Suprapubic skin (tissue), 4 donors: ENCODE results near the gene NODAL. TPM values are rescaled to one million over a fixed set of nuclear protein-coding genes. Genes with fewer than 3 reads are reported as not detected.
A peak's percentile ranks its signal among the peaks of the same experiment; 100 is the strongest.

ENCODE experiments used
- DNase-seq, 2 donors: peaks; one replicate each; pipeline ENCODE4 v3.0.0-alpha.2; 2019; ENCODE audit warnings: low spot score in 2 of 2
- H3K27ac ChIP-seq: fragments of 200-600 bp; sonication (generic); one replicate; pipeline ENCODE4 v1.5.1; 2019
- H3K27me3 ChIP-seq: fragments of 200-600 bp; sonication (generic); one replicate; pipeline ENCODE4 v1.5.1; 2019
- H3K36me3 ChIP-seq: fragments of 200-600 bp; sonication (generic); one replicate; pipeline ENCODE4 v1.5.1; 2019
- H3K4me1 ChIP-seq: fragments of 200-600 bp; sonication (generic); one replicate; pipeline ENCODE4 v1.5.1; 2019
- H3K4me3 ChIP-seq: fragments of 200-600 bp; sonication (generic); one replicate; pipeline ENCODE4 v1.5.1; 2019; ENCODE audit warnings: mild to moderate bottlenecking
- H3K9me3 ChIP-seq: fragments of 200-600 bp; sonication (generic); one replicate; pipeline ENCODE4 v1.5.1; 2019
- EP300 ChIP-seq: sonication (generic); formaldehyde crosslinking; IDR thresholded peaks from one replicate; pipeline ENCODE4 v1.6.1; 2017; ENCODE audit warnings: antibody characterized with exemption
- POLR2A ChIP-seq, 2 donors: fragments of 450-650 bp; IDR thresholded peaks; one replicate each; pipeline ENCODE4 v1.6.1; 2017; ENCODE audit warnings: antibody characterized with exemption in 2 of 2, mild to moderate bottlenecking in 2 of 2, moderate library complexity in 2 of 2
- POLR2AphosphoS5 ChIP-seq, 3 donors: sonication (generic); formaldehyde crosslinking; IDR thresholded peaks; one replicate each; pipeline ENCODE4 v1.6.1; 2017; ENCODE audit warnings: antibody characterized with exemption in 3 of 3
- WGBS: methylation state at CpG from one replicate; pipeline ENCODE4 v1.1.5; 2018; 5-methylcytosine and 5-hydroxymethylcytosine counted together
- total RNA-seq, 4 donors: library from RNA; depleted of rRNA; stranded (reverse); fragments of >200 nt; gene quantifications; one replicate each; pipeline ENCODE4 v1.1.0, GENCODE V29; 2016
- TF ChIP-seq, protein P1 (sequence below), 2 donors: fragments of 200-600 bp in 1 of 2; fragments of 450-650 bp in 1 of 2; sonication (generic) in 1 of 2; IDR thresholded peaks; one replicate each; pipeline ENCODE4 v1.5.1; 2016 to 2019; ENCODE audit warnings: antibody characterized with exemption in 2 of 2, mild to moderate bottlenecking in 1 of 2, moderate library complexity in 1 of 2

NODAL gene
- total RNA-seq, 4 donors from 2014 or later = not detected

GRCh38 chr10:70433581-70434280, 7.8 kb downstream of the NODAL start:
- Histone ChIP-seq H3K4me3 (no peak overlapping the region), H3K9me3 (no peaks in the 10 kb centered on the region), H3K36me3 (peaks cover 15% of the 10 kb centered on the region), H3K27ac (no peak overlapping the region), H3K4me1 (peaks cover 25% of the 10 kb centered on the region), H3K27me3 (peaks cover 4% of the 10 kb centered on the region)
- DNase-seq = no peak
- 72% methylated on average over 9 of the region's 9 CpGs for WGBS
- no peak for TF ChIP-seq POLR2AphosphoS5 (IDR thresholded peaks at IDR 0.05)
- TF ChIP-seq, protein P1, sequence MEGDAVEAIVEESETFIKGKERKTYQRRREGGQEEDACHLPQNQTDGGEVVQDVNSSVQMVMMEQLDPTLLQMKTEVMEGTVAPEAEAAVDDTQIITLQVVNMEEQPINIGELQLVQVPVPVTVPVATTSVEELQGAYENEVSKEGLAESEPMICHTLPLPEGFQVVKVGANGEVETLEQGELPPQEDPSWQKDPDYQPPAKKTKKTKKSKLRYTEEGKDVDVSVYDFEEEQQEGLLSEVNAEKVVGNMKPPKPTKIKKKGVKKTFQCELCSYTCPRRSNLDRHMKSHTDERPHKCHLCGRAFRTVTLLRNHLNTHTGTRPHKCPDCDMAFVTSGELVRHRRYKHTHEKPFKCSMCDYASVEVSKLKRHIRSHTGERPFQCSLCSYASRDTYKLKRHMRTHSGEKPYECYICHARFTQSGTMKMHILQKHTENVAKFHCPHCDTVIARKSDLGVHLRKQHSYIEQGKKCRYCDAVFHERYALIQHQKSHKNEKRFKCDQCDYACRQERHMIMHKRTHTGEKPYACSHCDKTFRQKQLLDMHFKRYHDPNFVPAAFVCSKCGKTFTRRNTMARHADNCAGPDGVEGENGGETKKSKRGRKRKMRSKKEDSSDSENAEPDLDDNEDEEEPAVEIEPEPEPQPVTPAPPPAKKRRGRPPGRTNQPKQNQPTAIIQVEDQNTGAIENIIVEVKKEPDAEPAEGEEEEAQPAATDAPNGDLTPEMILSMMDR (IDR thresholded peaks at IDR 0.05) = no peak
- TF ChIP-seq EP300 = no peak
- no peak for TF ChIP-seq POLR2A (IDR thresholded peaks at IDR 0.05)

GRCh38 chr10:70432561-70433263, 8.8 kb downstream of the NODAL start:
- TF ChIP-seq, protein P1 (IDR thresholded peaks at IDR 0.05) = no peak
- TF ChIP-seq EP300 (no peak), POLR2AphosphoS5 (IDR thresholded peaks at IDR 0.05) (no peak), POLR2A (IDR thresholded peaks at IDR 0.05) (no peak)
- Histone ChIP-seq H3K4me1 (peaks cover 25% of the 10 kb centered on the region), H3K9me3 (no peaks in the 10 kb centered on the region), H3K27me3 (no peaks in the 10 kb centered on the region), H3K36me3 (peaks cover 25% of the 10 kb centered on the region), H3K27ac (no peak overlapping the region), H3K4me3 (no peak overlapping the region)
- 71% methylated on average over 6 of the region's 6 CpGs for WGBS
- no peak for DNase-seq

DNA sequence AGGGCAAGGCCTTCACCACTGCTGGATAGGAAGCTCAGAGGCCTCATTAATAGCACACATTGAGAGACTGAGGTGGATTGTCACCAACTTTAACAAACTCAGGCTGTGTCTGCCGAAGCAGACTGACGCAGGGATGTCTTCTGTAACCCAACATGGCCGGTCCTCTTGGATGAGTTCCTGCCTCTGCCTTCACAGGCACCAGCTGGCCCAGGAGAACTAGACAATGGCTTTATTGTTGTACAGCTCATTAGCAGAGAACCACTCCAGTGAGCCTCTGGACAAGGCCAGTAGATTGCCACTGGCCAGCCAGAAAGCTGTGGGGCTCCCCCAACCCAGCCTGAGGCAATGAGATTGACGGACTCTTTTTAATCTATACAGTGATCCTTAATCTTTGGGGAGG, 9.4 kb downstream of the NODAL start:
- H3K27ac ChIP-seq = peak overlapping the region; percentile 18
- TF ChIP-seq POLR2A (IDR thresholded peaks at IDR 0.05) (no peak), EP300 (no peak), POLR2AphosphoS5 (IDR thresholded peaks at IDR 0.05) (no peak)
- TF ChIP-seq, protein P1 (IDR thresholded peaks at IDR 0.05) = no peak
- WGBS = 72% methylated on average over 2 of the region's 4 CpGs
- no peaks in the 10 kb centered on the region for H3K27me3 ChIP-seq
- H3K9me3 ChIP-seq = no peaks in the 10 kb centered on the region
- DNase-seq = no peak
- no peak overlapping the region for H3K4me3 ChIP-seq
- peaks cover 25% of the 10 kb centered on the region for H3K4me1 ChIP-seq
- peaks cover 31% of the 10 kb centered on the region for H3K36me3 ChIP-seq

DNA sequence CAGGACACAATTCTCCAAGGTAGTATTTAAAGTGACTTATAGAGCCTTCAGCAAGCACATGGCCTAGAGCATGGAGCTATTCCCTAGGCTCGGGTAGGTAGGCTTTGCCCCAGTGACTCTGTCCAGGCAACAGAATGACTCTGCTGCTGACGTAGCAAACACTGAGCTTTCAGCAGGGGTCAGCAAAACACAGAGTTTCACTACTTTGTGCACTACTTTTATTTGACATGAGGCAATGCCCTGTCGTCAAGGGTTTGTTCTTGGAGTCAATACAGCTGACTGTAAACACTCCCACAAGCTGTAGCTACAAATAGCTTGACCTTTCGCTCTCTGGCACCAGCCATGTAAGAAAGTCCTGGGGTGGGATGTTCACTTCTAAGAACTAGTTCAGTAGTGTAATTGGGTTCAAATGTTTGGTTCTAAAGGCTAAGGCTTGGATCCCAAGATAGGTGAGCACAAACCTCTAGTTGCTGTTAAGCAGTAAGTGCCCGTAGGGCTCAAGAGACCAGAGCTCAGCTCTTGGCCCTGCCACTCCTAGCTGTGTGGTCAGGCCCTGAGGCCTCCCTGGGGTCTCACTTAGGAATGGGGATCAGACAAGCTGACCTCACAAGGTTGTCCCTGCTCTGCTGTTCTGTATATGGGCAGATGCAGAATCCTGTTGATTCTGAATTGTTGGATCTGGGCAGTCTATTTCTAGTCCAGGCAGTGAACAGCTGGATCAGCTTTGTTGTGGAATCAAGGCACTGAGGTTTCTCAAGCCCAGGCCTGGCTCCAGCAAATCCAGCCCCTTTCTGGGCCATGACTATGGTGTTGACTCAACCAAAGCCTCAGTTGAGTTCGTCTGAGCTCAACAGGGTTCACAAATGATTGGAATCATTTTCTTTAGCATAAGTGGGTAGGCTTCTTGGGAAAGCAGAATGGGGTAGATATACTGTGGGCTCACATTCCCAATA, 10.7 kb downstream of the NODAL start:
- TF ChIP-seq POLR2AphosphoS5 (IDR thresholded peaks at IDR 0.05) (peak in 1 of 3 donors; percentile 25), POLR2A (IDR thresholded peaks at IDR 0.05) (no peak), EP300 (no peak)
- TF ChIP-seq, protein P1 (IDR thresholded peaks at IDR 0.05) = no peak
- peak overlapping the region; percentile 18 for H3K27ac ChIP-seq
- H3K4me3 ChIP-seq = no peak overlapping the region
- WGBS = 48% methylated on average over 3 of the region's 6 CpGs
- no peaks in the 10 kb centered on the region for H3K27me3 ChIP-seq
- H3K9me3 ChIP-seq = no peaks in the 10 kb centered on the region
- H3K36me3 ChIP-seq = peaks cover 44% of the 10 kb centered on the region
- DNase-seq = peak in 1 of 2 donors; percentile 67
- H3K4me1 ChIP-seq = peaks cover 25% of the 10 kb centered on the region
